Hypothalamus (tissue), 51 donors: Measurements from ENCODE around the gene AKAP4.
A peak's percentile ranks its signal among the peaks of the same experiment; 100 is the strongest.

Experiments used
- DNase-seq, 51 donors: peaks; one replicate each; lab custom pipeline; 2025; lab: John Stamatoyannopoulos, UW

AKAP4 gene, protein sequence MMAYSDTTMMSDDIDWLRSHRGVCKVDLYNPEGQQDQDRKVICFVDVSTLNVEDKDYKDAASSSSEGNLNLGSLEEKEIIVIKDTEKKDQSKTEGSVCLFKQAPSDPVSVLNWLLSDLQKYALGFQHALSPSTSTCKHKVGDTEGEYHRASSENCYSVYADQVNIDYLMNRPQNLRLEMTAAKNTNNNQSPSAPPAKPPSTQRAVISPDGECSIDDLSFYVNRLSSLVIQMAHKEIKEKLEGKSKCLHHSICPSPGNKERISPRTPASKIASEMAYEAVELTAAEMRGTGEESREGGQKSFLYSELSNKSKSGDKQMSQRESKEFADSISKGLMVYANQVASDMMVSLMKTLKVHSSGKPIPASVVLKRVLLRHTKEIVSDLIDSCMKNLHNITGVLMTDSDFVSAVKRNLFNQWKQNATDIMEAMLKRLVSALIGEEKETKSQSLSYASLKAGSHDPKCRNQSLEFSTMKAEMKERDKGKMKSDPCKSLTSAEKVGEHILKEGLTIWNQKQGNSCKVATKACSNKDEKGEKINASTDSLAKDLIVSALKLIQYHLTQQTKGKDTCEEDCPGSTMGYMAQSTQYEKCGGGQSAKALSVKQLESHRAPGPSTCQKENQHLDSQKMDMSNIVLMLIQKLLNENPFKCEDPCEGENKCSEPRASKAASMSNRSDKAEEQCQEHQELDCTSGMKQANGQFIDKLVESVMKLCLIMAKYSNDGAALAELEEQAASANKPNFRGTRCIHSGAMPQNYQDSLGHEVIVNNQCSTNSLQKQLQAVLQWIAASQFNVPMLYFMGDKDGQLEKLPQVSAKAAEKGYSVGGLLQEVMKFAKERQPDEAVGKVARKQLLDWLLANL

DNA sequence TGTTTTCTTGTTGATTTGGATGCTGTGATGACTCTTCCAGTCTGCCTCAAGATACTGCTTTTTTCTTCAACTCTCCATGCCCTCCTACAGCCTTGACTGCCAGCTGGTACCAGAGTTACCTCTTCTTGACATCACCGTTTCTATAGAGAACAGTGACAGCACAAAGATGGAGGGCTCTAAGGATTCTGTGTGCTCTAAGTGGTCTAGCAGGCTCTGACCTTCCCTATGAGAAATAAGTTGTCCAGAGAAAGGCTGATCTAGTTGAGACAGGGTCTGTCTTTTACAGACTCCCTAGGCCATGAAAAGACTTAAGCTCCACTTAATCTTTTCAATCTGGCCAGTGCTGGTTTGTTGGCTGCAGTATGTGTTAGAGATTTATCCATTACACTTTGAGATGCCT lies at the start of gene AKAP4:
TSS of gene AKAP4 (minus strand) at position 101 of the 400 bp plus-strand sequence. CDS start 118 bp downstream, outside the sequence.
- DNase-seq, result no peak

DNA sequence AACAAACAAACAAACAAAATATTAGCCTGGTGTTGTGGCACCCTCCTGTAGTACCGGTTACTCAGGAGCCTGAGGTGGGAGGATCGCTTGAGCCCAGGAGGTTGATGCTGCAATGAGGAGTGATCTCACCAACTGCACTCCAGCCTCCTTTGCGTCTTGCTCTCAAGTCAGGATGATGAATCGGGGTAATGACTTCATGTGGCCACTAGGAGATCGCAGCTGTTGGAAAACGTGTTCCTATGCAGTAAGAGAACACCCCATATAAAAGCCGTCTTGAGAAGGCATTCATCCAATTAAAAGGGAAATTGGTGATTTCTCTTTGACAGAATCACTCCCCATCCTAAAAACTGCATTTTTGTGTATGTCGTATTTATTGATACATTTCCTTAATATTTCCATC lies 10.7 kb upstream of the AKAP4 start:
- no peak for DNase-seq

DNA sequence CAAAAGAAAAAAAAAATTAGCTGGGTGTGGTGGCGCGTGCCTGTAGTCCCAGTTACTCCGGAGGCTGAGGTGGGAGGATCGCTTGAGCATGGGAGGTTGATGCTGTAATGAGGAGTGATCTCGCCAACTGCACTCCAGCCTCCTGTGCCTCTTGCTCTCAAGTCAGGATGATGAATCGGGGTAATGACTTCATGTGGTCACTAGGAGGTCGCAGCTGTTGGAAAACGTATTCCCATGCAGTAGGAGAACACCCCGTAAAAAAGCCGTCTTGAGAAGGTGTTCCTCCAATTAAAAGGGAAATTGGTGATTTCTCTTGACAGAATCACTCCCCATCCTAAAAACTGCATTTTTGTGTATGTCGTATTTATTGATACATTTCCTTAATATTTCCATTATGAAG lies 5.9 kb upstream of the AKAP4 start:
- no peak for DNase-seq

DNA sequence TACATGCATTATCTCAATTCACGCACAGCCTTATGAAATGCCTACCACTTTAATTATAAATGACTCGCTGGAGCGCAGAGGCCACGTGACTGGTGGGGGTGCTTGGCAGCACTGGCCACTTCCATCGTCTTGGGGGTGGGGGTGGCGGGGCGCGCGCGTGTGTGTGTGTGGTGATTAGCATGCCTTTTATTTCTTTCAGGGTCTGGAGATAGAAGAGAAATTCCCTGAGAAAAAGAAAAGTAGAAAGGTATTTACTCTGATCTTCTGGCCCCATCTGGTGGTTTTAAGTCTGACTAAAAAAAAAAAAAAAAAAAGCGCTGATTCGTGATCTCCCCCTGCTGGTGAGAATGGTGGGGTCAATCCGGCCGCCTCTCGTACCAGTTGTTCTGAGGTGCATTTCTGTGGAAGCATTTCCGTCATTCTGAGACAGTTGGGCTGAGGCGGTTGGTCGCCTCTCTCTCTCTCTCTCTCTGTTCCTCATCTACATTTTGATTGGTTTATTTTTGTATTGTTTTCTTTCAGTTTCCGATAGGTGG lies 3.6 kb upstream of the AKAP4 start, which contains the start of gene CCNB3:
TSS of gene CCNB3 (plus strand) at position 402 of the 536 bp plus-strand sequence. CDS start 80,399 bp downstream, outside the sequence.
- peak in 47 of 51 donors; percentile 1 to 86 (median 33) for DNase-seq

DNA sequence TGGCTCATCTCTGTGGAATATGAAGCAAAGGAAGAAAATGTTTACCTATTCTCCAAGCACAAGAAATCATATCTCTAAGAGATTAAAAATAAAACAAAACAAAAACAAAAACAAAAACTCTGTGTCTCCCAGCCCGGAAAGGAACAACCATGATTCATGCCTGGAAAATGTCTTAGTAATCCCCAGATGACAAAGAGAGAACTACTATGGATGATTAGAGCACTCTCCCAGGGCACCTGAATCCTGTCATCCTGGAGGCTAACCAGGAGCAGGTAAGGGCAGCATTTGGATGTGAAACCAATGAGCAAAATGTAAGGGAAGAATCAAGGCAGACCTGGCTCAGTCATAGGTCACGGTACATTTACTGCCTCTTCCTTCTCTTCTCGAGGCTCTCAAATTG lies 1.7 kb upstream of the AKAP4 start:
- DNase-seq, result no peak

DNA sequence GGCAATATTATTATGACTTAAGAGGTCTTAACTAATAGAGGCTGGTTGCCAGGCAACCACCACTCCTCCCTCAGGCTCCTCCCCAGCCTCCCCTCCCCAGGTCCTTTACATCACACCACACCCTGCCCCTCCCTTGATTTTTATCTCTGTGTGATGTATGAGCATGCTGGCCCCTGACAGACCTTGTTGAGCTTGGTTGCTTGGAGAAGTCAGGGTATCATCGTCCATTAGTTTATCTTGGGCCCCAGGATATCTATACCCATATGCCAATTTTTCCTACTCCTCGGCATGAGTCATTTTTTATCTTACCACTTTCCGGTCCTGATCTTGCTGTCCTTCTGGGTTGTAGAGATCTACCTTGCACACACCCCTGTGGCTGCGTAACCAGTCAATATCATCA lies 2.5 kb downstream of the AKAP4 start:
- DNase-seq, result no peak

DNA sequence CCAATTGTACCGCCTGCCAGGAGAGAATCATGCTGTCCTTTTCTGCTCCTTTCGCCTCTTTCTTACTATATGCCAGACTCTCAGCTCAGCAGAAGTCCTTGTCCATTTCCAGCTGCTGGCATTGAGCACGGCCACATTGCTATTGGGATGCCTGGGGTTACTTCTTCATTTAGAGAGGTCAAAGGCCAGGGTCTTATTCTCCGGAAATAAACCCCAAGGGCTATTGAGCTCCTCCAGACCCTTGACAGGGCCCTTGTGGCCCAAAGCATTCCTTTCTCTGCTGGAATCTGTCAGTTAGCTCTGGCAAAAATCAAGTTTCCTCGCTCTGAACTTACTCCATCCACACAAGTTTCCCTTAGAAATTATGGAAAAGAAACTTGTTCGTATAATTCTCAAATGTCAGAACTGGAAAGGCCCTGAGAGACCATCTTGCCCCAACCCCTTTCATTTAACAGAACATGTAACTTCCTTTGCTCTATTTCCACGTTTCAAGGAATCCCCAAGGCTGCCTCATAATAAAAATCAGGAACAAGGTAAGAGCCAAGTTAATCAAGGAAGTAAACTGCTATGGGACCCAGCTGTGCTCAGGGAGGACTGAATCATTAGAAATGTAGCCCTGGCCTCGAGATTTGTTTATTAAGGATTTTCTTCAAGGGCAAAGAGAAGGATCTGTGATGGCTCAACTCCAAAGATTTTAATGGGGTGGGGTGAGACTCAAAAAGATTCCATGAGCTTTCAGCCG lies 11.8 kb downstream of the AKAP4 start:
- DNase-seq, result no peak

DNA sequence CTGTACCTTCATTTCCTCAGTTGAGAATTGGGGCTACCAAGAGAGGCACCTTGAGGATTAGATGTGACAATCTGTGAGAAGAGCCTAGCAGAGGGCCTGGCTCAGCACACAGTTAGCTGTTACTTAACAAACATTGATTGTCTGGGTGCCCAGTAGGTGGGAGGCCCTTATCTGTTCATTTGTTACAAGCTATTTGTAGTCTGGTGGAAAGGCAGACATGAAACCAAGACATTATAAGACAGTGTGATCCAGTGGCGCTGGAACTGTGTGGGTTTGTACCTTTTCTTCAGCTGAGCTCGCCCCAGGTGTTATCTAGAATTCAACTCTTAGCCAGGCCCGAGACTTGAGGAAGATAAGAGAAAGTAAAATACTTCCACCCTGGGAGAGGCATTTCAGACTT lies 16.9 kb downstream of the AKAP4 start:
- no peak for DNase-seq

DNA sequence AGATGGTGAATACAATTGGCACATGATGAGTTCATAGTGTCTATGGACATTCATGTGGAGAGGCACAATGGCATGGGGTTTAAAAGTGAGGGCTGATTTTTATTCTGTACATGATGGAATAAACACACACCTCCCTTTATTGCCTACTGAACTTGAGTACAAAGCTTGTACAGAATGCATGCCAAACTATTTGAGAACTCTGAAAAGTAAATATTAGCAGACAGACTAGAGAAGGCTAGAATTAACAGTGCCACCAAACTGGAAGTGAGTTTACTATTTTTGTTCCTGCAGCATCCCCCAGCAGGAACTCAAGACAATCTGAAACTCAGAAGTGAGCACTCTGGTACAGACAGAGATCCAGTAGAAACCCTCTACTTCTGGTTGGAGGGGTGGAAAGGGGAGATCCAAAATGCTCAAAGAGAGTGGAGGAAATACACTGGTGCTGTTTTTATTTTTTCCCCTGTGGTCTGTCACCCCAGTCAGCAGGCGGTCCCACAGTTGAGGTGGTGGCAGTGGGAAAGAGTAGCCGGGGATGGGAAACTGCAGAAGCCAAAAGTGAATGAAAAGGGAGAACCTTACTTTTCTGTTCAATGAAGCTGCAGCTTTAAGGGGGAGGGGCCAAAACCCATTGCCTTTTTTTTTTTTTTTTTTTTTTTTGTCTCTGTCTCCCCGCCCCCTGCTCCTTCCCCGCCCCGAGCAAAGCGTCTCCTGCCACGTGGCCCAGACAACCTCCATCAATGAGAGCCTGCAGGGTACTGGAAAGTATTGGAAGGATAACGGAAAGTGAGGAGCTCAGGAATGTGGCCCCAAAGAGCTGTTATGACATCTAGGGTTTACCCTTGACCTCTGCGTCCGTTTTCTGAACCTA lies 20.5 kb downstream of the AKAP4 start:
- no peak for DNase-seq

DNA sequence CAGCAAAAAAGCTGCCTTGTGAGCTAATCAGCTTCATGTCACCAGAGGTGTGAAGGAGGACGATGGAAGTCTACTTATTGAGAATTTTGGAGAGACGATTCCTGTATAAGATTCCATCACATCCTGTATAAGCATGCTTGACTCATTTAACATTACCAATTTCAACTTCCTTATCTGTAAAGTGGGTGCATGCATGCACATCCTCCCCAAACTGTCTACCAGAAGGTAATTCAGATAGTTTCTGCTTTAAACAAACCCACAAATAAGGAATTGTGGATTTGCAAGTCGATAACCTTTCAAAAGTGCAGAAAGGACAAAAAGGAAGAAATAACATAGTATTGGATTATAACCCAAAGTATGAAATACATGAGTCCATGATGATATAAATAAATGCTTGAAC lies 31.1 kb downstream of the AKAP4 start:
- no peak for DNase-seq

DNA sequence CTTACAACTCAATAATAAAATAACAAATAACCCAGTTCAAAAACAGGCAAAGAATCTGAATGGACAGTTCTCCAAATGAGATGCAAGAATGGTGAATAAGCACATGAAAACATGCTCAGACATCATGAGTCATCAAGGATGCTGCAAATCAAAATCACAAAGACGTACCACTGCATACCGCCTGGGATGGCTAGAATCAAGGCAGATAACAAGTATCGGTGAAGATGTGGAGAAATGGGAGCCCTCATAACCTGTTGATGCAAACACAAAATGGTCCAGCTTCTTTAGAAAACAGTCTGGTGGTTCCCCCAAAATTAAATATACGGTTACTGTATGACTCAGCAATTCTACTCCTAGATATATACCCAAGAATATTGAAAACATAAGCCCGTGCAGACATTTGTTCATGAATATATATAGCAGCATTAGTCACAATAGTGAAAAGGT lies 32.5 kb downstream of the AKAP4 start:
- no peak for DNase-seq

DNA sequence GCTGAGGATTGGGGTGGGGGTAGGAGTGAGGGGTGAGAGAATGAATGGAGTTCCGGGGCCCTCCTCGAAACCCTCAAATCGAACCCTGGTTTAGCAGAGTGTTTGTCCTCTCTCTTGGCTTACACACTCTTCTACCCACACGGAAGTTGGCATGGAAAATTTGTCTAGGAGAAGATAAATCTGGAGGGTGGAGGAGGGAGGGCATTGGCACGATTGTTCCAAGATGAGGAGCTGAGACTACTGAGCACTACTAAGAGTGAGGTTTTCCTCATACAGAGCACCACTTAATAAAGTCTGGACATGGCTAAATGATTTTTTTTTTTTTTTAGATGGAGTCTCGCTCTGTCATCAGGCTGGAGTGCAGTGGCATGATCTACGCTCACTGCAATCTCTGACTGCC lies 33.4 kb downstream of the AKAP4 start:
- DNase-seq, result no peak

DNA sequence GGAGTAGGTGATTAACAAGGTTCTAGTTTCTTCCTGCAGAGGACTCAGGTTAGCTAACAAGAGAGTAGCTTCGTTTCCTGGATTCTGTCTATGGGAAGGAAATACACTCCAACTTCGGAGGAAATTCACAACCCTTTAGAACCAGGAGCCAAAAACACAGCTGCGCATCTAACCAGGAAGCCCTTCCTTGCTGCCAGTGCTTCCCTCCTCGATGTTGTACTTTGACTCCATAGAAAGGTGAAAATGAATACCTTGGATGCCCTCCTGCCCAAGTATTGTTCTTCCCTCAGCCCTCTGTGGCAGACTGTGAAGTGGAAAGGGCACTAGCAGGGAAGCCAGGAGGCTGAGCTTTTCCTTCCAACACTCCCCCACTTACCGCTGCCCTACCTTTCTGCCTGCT lies 35.1 kb downstream of the AKAP4 start:
- no peak for DNase-seq

DNA sequence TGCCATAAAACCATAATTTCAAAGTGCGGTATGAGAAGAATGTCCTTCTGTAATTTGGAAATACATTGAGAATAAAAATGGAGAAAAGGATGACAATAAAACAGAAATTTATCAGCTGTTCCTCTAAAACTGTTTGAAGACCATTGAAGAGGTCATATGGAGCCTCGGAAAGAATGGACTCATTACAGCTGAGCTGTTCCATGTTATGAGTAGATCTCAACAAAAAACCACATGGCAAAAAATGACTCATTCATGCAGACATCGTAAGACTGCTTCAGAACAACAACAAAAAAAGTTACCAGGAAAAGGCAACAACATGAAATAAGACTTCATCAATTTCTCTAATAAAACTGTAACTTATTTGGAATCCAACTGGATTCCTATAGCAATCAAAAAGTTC lies 39.7 kb downstream of the AKAP4 start:
- no peak for DNase-seq

DNA sequence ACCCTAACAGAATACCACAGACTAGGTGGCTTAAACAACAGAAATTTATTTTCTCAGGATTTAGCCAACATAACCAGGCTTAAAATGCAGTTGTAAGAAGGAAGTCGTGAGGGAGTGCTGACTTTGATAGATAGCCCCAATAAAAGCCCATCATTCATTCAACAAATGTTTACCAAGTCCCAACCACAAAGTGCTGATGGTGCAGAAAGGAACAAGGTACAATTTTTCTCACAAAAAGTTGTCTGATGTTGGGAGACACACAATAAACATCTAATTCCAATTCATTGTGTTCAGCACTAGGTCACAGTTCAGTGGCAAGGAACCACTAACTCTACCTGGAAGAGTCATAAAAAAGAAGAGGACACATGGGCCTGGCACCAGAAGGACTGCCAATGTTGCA lies 42.2 kb downstream of the AKAP4 start:
- DNase-seq, result no peak

DNA sequence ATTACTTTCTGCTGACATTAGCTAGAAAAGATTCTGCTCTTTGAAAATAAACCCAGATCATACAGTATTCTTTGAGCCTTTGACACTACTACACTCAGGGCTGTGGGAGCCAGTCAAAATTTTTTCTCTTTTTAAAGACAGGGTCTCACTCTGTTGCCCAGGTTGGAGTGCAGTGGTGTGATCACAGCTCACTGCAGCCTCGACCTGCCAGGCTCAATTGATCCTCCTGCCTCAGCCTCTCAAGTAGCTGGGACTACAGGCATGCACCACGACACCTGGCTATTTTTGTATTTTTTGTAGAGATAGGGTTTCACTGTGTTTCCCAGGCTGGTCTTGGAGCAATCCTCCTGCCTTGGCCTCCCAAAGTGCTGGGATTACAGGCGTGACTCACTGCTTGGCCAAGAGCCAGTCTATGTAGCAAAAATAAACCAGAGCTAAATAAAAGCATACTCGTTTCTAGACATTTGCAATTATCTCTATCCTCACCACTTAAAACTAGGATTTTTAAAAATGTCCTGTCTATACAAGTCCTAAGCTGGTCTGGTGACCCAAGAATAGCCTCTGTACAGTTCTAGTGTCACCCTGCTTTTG lies 43.2 kb downstream of the AKAP4 start:
- no peak for DNase-seq

DNA sequence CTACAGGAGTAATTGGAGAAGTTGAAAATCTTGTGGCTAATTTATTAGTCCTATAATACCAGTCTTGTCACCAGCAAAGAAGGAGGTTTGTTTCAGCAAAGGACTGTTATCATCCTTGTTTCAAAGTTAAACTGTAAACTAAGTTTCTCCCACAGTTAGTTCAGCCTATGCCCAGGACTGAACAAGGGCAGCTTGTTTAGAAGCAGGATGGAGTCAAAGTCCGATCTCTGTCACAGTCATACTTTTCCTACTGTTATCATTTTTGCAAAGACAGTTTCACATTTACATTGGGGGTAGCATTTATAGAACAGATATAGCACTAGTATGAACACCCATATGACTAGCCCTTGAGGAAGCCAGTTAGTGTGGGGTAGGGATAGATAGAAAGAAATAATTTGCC lies 46.4 kb downstream of the AKAP4 start:
- no peak for DNase-seq

DNA sequence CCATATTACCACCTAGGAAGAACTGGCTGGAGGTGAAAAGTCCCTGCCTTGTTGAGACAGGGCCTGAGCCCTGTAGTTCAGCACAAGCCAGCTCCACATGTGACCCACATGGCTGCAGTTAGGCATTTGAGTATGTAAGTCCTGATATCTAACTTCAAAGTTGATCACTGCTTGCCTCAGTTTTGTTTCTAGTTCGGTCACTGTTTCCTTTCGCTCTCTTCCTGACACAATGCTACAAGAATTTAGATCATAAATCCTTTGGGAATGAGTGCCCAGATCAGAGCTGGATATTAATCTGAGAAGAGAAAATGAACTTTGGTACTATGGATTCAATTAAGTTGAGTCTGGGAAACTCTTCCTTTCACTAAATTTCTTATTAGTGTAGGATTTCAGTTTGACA lies 48.4 kb downstream of the AKAP4 start:
- no peak for DNase-seq

DNA sequence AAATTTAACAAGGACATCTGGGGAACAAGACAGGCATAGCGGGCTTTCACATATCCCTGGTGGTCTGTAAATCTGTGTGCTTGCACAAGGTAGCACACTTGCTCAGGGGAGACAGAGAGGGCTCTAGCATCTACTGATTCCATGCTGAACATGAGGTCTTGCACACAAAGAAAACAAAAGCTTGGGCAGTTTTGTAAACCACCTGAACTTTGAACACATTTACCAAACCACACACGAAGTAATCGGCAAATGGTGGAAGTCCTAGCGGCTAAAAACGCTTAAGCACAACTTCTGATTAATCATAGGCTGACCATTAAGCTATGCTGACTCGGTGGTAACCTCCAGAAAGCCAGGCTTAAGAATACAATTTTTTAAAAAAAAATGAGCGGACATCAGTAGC lies 52.8 kb downstream of the AKAP4 start:
- DNase-seq, result no peak
